Activated naive CD8-positive, alpha-beta T cell (primary cell): ENCODE data around the gene NEK1.

Experiments used
- H3K27ac Mint-ChIP-seq: one replicate; pipeline ENCODE4 v1.8.0; 2021; ENCODE audit warnings: mixed read lengths
- H3K27me3 Mint-ChIP-seq: one replicate; pipeline ENCODE4 v1.8.0; 2021; ENCODE audit warnings: mixed read lengths
- H3K36me3 Mint-ChIP-seq: one replicate; pipeline ENCODE4 v1.8.0; 2021; ENCODE audit warnings: mixed read lengths
- H3K4me1 Mint-ChIP-seq: one replicate; pipeline ENCODE4 v1.8.0; 2021; ENCODE audit warnings: low read depth, mixed read lengths
- H3K4me3 Mint-ChIP-seq: one replicate; pipeline ENCODE4 v1.8.0; 2021; ENCODE audit warnings: mild to moderate bottlenecking, mixed read lengths
- H3K9me3 Mint-ChIP-seq: one replicate; pipeline ENCODE4 v1.8.0; 2021; ENCODE audit warnings: low read depth, mixed read lengths

NEK1 gene

GRCh38 chr4:169611991-169612870, at the start of gene NEK1:
Gene NEK1, minus strand, starts transcription at chr4:169612583. Its CDS starts 9,953 bp downstream, at chr4:169602630.
- Mint-ChIP-seq H3K4me3 (peak within 1 kb of the TSS; percentile 97), H3K36me3 (no peaks in the 10 kb centered on the region), H3K9me3 (no peaks in the 10 kb centered on the region), H3K27ac (peak within 1 kb of the TSS; percentile 98), H3K27me3 (no peaks in the 10 kb centered on the region), H3K4me1 (peaks cover 53% of the 10 kb centered on the region)

- Mint-ChIP-seq H3K27ac (no peak overlapping the region), H3K9me3 (no peaks in the 10 kb centered on the region), H3K4me1 (peaks cover 56% of the 10 kb centered on the region), H3K4me3 (no peak overlapping the region), H3K36me3 (peaks cover 11% of the 10 kb centered on the region), H3K27me3 (no peaks in the 10 kb centered on the region)
Measured at GRCh38 chr4:169661761-169662160, 49.4 kb upstream of the NEK1 start.

GRCh38 chr4:169660929-169661328, 48.5 kb upstream of the NEK1 start:
- Mint-ChIP-seq H3K9me3 (no peaks in the 10 kb centered on the region), H3K27ac (no peak overlapping the region), H3K4me3 (peak overlapping the region; percentile 35), H3K36me3 (peaks cover 7% of the 10 kb centered on the region), H3K27me3 (no peaks in the 10 kb centered on the region), H3K4me1 (peaks cover 56% of the 10 kb centered on the region)

GRCh38 chr4:169659716-169660670, 47.6 kb upstream of the NEK1 start:
- Mint-ChIP-seq H3K4me3 (peak overlapping the region; percentile 91), H3K27me3 (no peaks in the 10 kb centered on the region), H3K27ac (peak overlapping the region; percentile 94), H3K4me1 (peaks cover 48% of the 10 kb centered on the region), H3K9me3 (no peaks in the 10 kb centered on the region), H3K36me3 (peaks cover 4% of the 10 kb centered on the region)

GRCh38 chr4:169658975-169659715, 46.8 kb upstream of the NEK1 start:
- H3K9me3 Mint-ChIP-seq, result no peaks in the 10 kb centered on the region
- H3K4me3 Mint-ChIP-seq, result peak overlapping the region; percentile 59
- H3K27me3 Mint-ChIP-seq, result no peaks in the 10 kb centered on the region
- H3K4me1 Mint-ChIP-seq, result peaks cover 42% of the 10 kb centered on the region
- peak overlapping the region; percentile 94 for H3K27ac Mint-ChIP-seq
- peaks cover 8% of the 10 kb centered on the region for H3K36me3 Mint-ChIP-seq

- H3K36me3 Mint-ChIP-seq, result peaks cover 12% of the 10 kb centered on the region
- peak overlapping the region; percentile 23 for H3K4me3 Mint-ChIP-seq
- H3K9me3 Mint-ChIP-seq, result no peaks in the 10 kb centered on the region
- no peak overlapping the region for H3K27ac Mint-ChIP-seq
- no peaks in the 10 kb centered on the region for H3K27me3 Mint-ChIP-seq
- peaks cover 43% of the 10 kb centered on the region for H3K4me1 Mint-ChIP-seq
Measured at GRCh38 chr4:169658196-169658595, 45.8 kb upstream of the NEK1 start.

- H3K27ac Mint-ChIP-seq, result no peak overlapping the region
- no peaks in the 10 kb centered on the region for H3K27me3 Mint-ChIP-seq
- H3K4me1 Mint-ChIP-seq, result peaks cover 45% of the 10 kb centered on the region
- H3K4me3 Mint-ChIP-seq, result no peak overlapping the region
- H3K9me3 Mint-ChIP-seq, result no peaks in the 10 kb centered on the region
- H3K36me3 Mint-ChIP-seq, result peaks cover 14% of the 10 kb centered on the region
Measured at GRCh38 chr4:169657470-169658107, 45.2 kb upstream of the NEK1 start.

- Mint-ChIP-seq H3K9me3 (no peaks in the 10 kb centered on the region), H3K27ac (no peak overlapping the region), H3K4me3 (no peak overlapping the region), H3K36me3 (peaks cover 18% of the 10 kb centered on the region), H3K4me1 (peaks cover 43% of the 10 kb centered on the region), H3K27me3 (no peaks in the 10 kb centered on the region)
Measured at GRCh38 chr4:169655401-169655800, 43.0 kb upstream of the NEK1 start.

- H3K4me1 Mint-ChIP-seq, result peaks cover 34% of the 10 kb centered on the region
- no peaks in the 10 kb centered on the region for H3K27me3 Mint-ChIP-seq
- H3K36me3 Mint-ChIP-seq, result peaks cover 22% of the 10 kb centered on the region
- H3K4me3 Mint-ChIP-seq, result no peak overlapping the region
- no peak overlapping the region for H3K27ac Mint-ChIP-seq
- no peaks in the 10 kb centered on the region for H3K9me3 Mint-ChIP-seq
Measured at GRCh38 chr4:169652535-169652934, 40.2 kb upstream of the NEK1 start.

GRCh38 chr4:169650227-169650936, 38.0 kb upstream of the NEK1 start:
- Mint-ChIP-seq H3K4me3 (no peak overlapping the region), H3K4me1 (peaks cover 31% of the 10 kb centered on the region), H3K36me3 (peaks cover 18% of the 10 kb centered on the region), H3K9me3 (no peaks in the 10 kb centered on the region), H3K27me3 (no peaks in the 10 kb centered on the region), H3K27ac (no peak overlapping the region)

- H3K27ac Mint-ChIP-seq, result no peak overlapping the region
- H3K9me3 Mint-ChIP-seq, result no peaks in the 10 kb centered on the region
- H3K4me3 Mint-ChIP-seq, result no peak overlapping the region
- H3K4me1 Mint-ChIP-seq, result peaks cover 31% of the 10 kb centered on the region
- no peaks in the 10 kb centered on the region for H3K27me3 Mint-ChIP-seq
- peaks cover 17% of the 10 kb centered on the region for H3K36me3 Mint-ChIP-seq
Measured at GRCh38 chr4:169649545-169650226, 37.3 kb upstream of the NEK1 start.

GRCh38 chr4:169645627-169646026, 33.2 kb upstream of the NEK1 start:
- Mint-ChIP-seq H3K4me1 (peaks cover 10% of the 10 kb centered on the region), H3K36me3 (peaks cover 6% of the 10 kb centered on the region), H3K4me3 (no peak overlapping the region), H3K9me3 (no peaks in the 10 kb centered on the region), H3K27me3 (no peaks in the 10 kb centered on the region), H3K27ac (no peak overlapping the region)

GRCh38 chr4:169644802-169645201, 32.4 kb upstream of the NEK1 start:
- H3K9me3 Mint-ChIP-seq, result no peaks in the 10 kb centered on the region
- no peak overlapping the region for H3K27ac Mint-ChIP-seq
- H3K36me3 Mint-ChIP-seq, result peaks cover 6% of the 10 kb centered on the region
- no peaks in the 10 kb centered on the region for H3K27me3 Mint-ChIP-seq
- no peak overlapping the region for H3K4me3 Mint-ChIP-seq
- H3K4me1 Mint-ChIP-seq, result peaks cover 5% of the 10 kb centered on the region
